Stimulated activated CD4-positive, alpha-beta T cell treated with anti-CD3 and anti-CD28 coated beads, TNF-alpha, amount 100 ng/mL, for 48 hours (primary cell): ENCODE measurements around the gene PPP1R14D.
"Not testable (repeated sequence)": the region's sequence is repeated elsewhere in the genome, so short reads cannot be mapped to it uniquely, and the experiment has no call there.

Source experiments
- DNase-seq, 3 donors: peaks; one replicate each; pipeline ENCODE4 v3.0.0-alpha.2; 2020; ENCODE audit warnings: low read depth in 3 of 3

Gene PPP1R14D

GRCh38 chr15:40828447-40829036 is at the start of gene PPP1R14D:
TSS of gene PPP1R14D (minus strand) at chr15:40828708. CDS start at chr15:40828641, 67 bp downstream.
- no peak for DNase-seq

- no peak for DNase-seq
These were observed 49.2 kb upstream of the PPP1R14D start for GRCh38 chr15:40877694-40878093.

- no peak for DNase-seq
These were observed 47.7 kb upstream of the PPP1R14D start for GRCh38 chr15:40875991-40876730.

- peak in 1 of 3 donors; percentile 54 for DNase-seq
These were observed 45.4 kb upstream of the PPP1R14D start, which contains the start of gene RHOV for GRCh38 chr15:40873694-40874561. TSS of gene RHOV (minus strand) at chr15:40874234. CDS start at chr15:40874139, 95 bp downstream.

GRCh38 chr15:40872791-40873693 is 44.5 kb upstream of the PPP1R14D start:
- DNase-seq = no peak

GRCh38 chr15:40871749-40872617 is 43.5 kb upstream of the PPP1R14D start:
- no peak for DNase-seq

- no peak for DNase-seq
These were observed 42.2 kb upstream of the PPP1R14D start for GRCh38 chr15:40870716-40871115.

GRCh38 chr15:40869686-40870085 is 41.2 kb upstream of the PPP1R14D start:
- no peak for DNase-seq

GRCh38 chr15:40867199-40867598 is 38.7 kb upstream of the PPP1R14D start:
- DNase-seq = no peak

- no peak for DNase-seq
These were observed 35.3 kb upstream of the PPP1R14D start for GRCh38 chr15:40863660-40864270.

- not testable (repeated sequence) for DNase-seq
These were observed 32.6 kb upstream of the PPP1R14D start for GRCh38 chr15:40861147-40861546.

- DNase-seq = peak; percentile 77 to 90 (median 79)
These were observed 30.8 kb upstream of the PPP1R14D start for GRCh38 chr15:40859206-40859851.

- no peak for DNase-seq
These were observed 30.2 kb upstream of the PPP1R14D start for GRCh38 chr15:40858706-40859105.

- DNase-seq = peak; percentile 60 to 70 (median 61)
These were observed 29.3 kb upstream of the PPP1R14D start for GRCh38 chr15:40857601-40858341.

GRCh38 chr15:40856746-40857145 is 28.2 kb upstream of the PPP1R14D start:
- no peak for DNase-seq

- no peak for DNase-seq
These were observed 27.3 kb upstream of the PPP1R14D start for GRCh38 chr15:40855706-40856234.

GRCh38 chr15:40854161-40854560 is 25.7 kb upstream of the PPP1R14D start:
- DNase-seq = no peak

- no peak for DNase-seq
These were observed 24.9 kb upstream of the PPP1R14D start for GRCh38 chr15:40853241-40853890.
